PC-3 (cell line): ENCODE measurements around the gene BMPER. TPM values are rescaled to one million over a fixed set of nuclear protein-coding genes. Genes with fewer than 3 reads are reported as not detected.

Experiments used
- ATAC-seq: fragments of 200-7000 bp; cut with Tn5 transposase; 2 replicates; pipeline ENCODE4 v1.9.1; 2020; ENCODE audit warnings: mild to moderate bottlenecking, moderate library complexity
- BruUV-seq: library from RNA; stranded (reverse); fragments of 400-500 nt; replicated peaks from 2 replicates; lab custom pipeline; 2021; lab: Mats Ljungman, UMichigan
- CTCF ChIA-PET: fragments of 300-600 bp; sonication (Branson Sonifier 250); formaldehyde crosslinking; loops from one replicate; lab custom pipeline; 2022; ENCODE audit warnings: antibody characterized with exemption; lab: Charles Lee
- POLR2A ChIA-PET: fragments of 300-600 bp; sonication (Branson Sonifier 250); formaldehyde crosslinking; loops from one replicate; lab custom pipeline; 2022; ENCODE audit warnings: antibody characterized with exemption; ENCODE audit not compliant: unreplicated experiment; lab: Charles Lee
- DNase-seq: peaks from one replicate; pipeline ENCODE4 v3.0.0-alpha.2; 2015
- H2AFZ ChIP-seq: fragments of 300-600 bp; sonication (generic); 2 replicates; pipeline ENCODE4 v1.6.0; 2016; ENCODE audit warnings: antibody characterized with exemption, low read length
- H3F3A ChIP-seq: fragments of 300-600 bp; sonication (generic); one replicate; pipeline ENCODE4 v1.6.0; 2017; ENCODE audit warnings: antibody characterized with exemption, low read length, control low read depth, mild to moderate bottlenecking; ENCODE audit not compliant: unreplicated experiment
- H3K27ac ChIP-seq: fragments of 300-600 bp; sonication (generic); 2 replicates; pipeline ENCODE4 v1.5.1; 2016; ENCODE audit warnings: mild to moderate bottlenecking, low read length
- H3K27me3 ChIP-seq: fragments of 300-600 bp; sonication (generic); 2 replicates; pipeline ENCODE4 v1.6.1; 2016; ENCODE audit warnings: low read length, mixed read lengths
- H3K36me3 ChIP-seq: fragments of 300-600 bp; sonication (generic); 2 replicates; pipeline ENCODE4 v1.6.1; 2016; ENCODE audit warnings: low read depth, mixed run types, low read length, mixed read lengths
- H3K4me1 ChIP-seq: fragments of 300-600 bp; sonication (generic); 2 replicates; pipeline ENCODE4 v1.5.1; 2016; ENCODE audit warnings: low read length; ENCODE audit not compliant: insufficient read depth
- H3K4me2 ChIP-seq: fragments of 300-600 bp; sonication (generic); 2 replicates; pipeline ENCODE4 v1.6.0; 2016; ENCODE audit warnings: low read length
- H3K4me3 ChIP-seq: fragments of 300-600 bp; sonication (generic); 2 replicates; pipeline ENCODE4 v1.5.1; 2016; ENCODE audit warnings: mild to moderate bottlenecking, low read length, mixed read lengths
- H3K79me2 ChIP-seq: fragments of 300-600 bp; sonication (generic); 2 replicates; pipeline ENCODE4 v1.6.1; 2017; ENCODE audit warnings: low read length, mixed read lengths
- H3K9ac ChIP-seq: fragments of 300-600 bp; sonication (generic); 2 replicates; pipeline ENCODE4 v1.6.0; 2016; ENCODE audit warnings: mild to moderate bottlenecking, low read length
- H3K9me2 ChIP-seq: fragments of 300-600 bp; sonication (generic); replicated peaks from 2 replicates; pipeline ENCODE4 v1.6.1; 2016; ENCODE audit warnings: mixed run types, low read length, mixed read lengths
- H3K9me3 ChIP-seq: fragments of 300-600 bp; sonication (generic); 2 replicates; pipeline ENCODE4 v1.6.1; 2016; ENCODE audit warnings: low read length, mixed read lengths
- H4K20me1 ChIP-seq: fragments of 300-600 bp; sonication (generic); 2 replicates; pipeline ENCODE4 v1.6.1; 2016; ENCODE audit warnings: low read length, mixed read lengths
- EZH2 ChIP-seq: fragments of 300-600 bp; sonication (generic); IDR thresholded peaks from one replicate; pipeline ENCODE4 v1.6.1; 2017; ENCODE audit warnings: antibody characterized with exemption, mild to moderate bottlenecking, low read length; ENCODE audit not compliant: unreplicated experiment
- EZH2phosphoT487 ChIP-seq: fragments of 300-600 bp; sonication (generic); IDR thresholded peaks from 2 replicates; pipeline ENCODE4 v1.6.1; 2018; ENCODE audit warnings: mild to moderate bottlenecking, antibody characterized with exemption, low read length, borderline replicate concordance
- intact Hi-C: fragments of 100-400 bp; cut with micrococcal nuclease; formaldehyde crosslinking; loops from 2 replicates; pipeline ENCODE4 v1.9.0; 2023
- total RNA-seq: library from RNA; depleted of rRNA; stranded (reverse); fragments of >200 nt; gene quantifications from 2 replicates; pipeline ENCODE4 v1.2.3, GENCODE V29; 2014
- TF ChIP-seq, protein P1 (sequence below): fragments of 300-600 bp; sonication (generic); conservative IDR thresholded peaks from 2 replicates; pipeline ENCODE4 v1.5.1; 2017; ENCODE audit warnings: antibody characterized with exemption, low read depth, mild to moderate bottlenecking, low read length

The BMPER gene
- total RNA-seq, 1 experiment from 2014 or later = 0.11 TPM

DNA sequence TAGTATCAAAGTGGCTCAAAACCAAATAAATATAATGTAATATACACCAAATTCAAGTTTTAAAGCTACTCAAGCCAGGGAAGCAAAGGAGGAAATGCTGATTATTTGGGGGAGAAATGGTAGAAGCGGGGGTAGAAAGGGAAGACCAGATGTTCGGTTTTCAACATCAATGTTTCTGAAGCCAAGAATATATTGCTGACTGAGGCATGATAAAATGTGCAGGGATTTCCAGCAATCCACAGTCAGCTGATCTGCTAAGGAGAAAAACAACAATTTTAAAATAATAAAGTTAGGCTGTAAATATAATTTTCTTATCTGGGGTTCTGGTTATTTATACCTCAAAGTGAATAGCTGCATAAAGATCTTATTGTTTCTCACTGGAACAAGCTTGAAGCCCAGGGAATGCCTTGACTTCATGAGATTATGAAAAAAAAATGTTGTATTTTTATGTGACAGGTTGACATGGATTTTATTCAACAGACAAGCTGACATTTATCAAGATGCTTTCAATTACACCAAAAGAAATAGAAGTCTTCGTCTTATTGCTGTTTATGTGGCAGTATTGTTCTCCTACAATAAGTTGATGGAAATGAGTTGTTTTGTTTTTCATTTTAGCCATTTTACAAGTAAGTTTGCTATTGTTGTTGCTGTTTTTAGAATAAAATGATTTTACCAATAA, 28.6 kb upstream of the BMPER start:
- Histone ChIP-seq H3K36me3 (no peaks in the 10 kb centered on the region), H2AFZ (no peak overlapping the region), H3K9me3 (no peaks in the 10 kb centered on the region), H3K4me1 (peaks cover 24% of the 10 kb centered on the region), H3K79me2 (no peaks in the 10 kb centered on the region), H3K27ac (no peak overlapping the region), H3K9ac (no peak overlapping the region), H3K4me2 (no peak overlapping the region), H3F3A (peaks cover 6% of the 10 kb centered on the region), H4K20me1 (no peaks in the 10 kb centered on the region), H3K27me3 (no peaks in the 10 kb centered on the region), H3K9me2 (no peaks in the 10 kb centered on the region), H3K4me3 (no peak overlapping the region)
- no peak for ATAC-seq
- intact Hi-C loops = no loop called here
- ChIA-PET POLR2A (no interaction called here), CTCF (no interaction called here)
- BruUV-seq = no TSS peak
- TF ChIP-seq, protein P1, sequence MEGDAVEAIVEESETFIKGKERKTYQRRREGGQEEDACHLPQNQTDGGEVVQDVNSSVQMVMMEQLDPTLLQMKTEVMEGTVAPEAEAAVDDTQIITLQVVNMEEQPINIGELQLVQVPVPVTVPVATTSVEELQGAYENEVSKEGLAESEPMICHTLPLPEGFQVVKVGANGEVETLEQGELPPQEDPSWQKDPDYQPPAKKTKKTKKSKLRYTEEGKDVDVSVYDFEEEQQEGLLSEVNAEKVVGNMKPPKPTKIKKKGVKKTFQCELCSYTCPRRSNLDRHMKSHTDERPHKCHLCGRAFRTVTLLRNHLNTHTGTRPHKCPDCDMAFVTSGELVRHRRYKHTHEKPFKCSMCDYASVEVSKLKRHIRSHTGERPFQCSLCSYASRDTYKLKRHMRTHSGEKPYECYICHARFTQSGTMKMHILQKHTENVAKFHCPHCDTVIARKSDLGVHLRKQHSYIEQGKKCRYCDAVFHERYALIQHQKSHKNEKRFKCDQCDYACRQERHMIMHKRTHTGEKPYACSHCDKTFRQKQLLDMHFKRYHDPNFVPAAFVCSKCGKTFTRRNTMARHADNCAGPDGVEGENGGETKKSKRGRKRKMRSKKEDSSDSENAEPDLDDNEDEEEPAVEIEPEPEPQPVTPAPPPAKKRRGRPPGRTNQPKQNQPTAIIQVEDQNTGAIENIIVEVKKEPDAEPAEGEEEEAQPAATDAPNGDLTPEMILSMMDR = no peak
- no peak for TF ChIP-seq EZH2
- no peak for TF ChIP-seq EZH2phosphoT487
- no peak for DNase-seq

DNA sequence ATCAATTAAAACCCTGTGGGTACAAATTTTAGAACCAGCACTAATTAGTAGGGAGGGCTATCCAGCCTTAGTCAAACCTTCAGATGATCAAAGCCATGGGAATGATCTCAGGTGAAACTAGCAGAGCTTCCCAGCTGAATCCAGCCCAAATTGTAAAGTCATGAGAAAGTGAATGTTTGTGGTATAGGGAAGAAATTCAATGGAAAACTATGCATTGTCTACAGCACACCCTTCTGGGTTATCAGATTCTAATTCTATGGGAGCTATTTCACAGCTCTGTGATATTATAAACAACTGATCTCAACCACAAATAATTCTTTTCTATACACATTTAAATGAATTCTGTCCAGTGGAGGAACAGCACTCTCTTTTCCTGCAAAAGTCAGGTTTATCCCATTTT, 24.6 kb upstream of the BMPER start:
- Histone ChIP-seq H3F3A (no peaks in the 10 kb centered on the region), H3K9me2 (no peaks in the 10 kb centered on the region), H3K27me3 (no peaks in the 10 kb centered on the region), H3K79me2 (no peaks in the 10 kb centered on the region), H3K9me3 (no peaks in the 10 kb centered on the region), H2AFZ (no peak overlapping the region), H3K4me1 (no peaks in the 10 kb centered on the region), H3K4me3 (no peak overlapping the region), H3K4me2 (no peak overlapping the region), H3K36me3 (no peaks in the 10 kb centered on the region), H3K27ac (no peak overlapping the region), H3K9ac (no peak overlapping the region), H4K20me1 (no peaks in the 10 kb centered on the region)
- CTCF ChIA-PET = no interaction called here
- no peak for ATAC-seq
- intact Hi-C loops = no loop called here
- TF ChIP-seq EZH2 = no peak
- TF ChIP-seq EZH2phosphoT487 = no peak
- TF ChIP-seq, protein P1 = no peak
- peak; percentile 37 for DNase-seq
- BruUV-seq = no TSS peak
- POLR2A ChIA-PET = no interaction called here

DNA sequence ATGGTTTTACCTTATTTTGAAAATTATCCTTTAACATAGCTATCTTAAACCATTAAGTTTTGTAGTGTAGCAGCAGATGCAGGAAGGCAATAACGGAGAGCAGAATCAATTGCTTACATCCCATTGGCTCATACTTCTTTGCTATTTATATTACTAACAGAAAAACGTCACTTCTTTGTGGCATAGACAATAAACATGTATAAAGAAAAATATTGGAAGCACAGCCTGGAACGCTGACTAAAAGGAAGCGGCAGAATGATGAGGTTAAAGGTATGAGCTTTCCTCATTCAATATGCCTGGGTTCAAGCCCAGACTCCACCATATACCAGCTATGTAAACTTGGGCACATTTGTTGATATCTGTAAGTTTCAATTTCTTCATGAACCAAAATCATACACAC, 24.0 kb upstream of the BMPER start:
- no peaks in the 10 kb centered on the region for H4K20me1 ChIP-seq
- no peak for DNase-seq
- H3K27ac ChIP-seq = no peak overlapping the region
- ATAC-seq = no peak
- H3K4me2 ChIP-seq = no peak overlapping the region
- no peak for TF ChIP-seq EZH2phosphoT487
- TF ChIP-seq, protein P1 = no peak
- no peak for TF ChIP-seq EZH2
- H3K9me3 ChIP-seq = no peaks in the 10 kb centered on the region
- no peaks in the 10 kb centered on the region for H3K79me2 ChIP-seq
- no peaks in the 10 kb centered on the region for H3K4me1 ChIP-seq
- no peaks in the 10 kb centered on the region for H3F3A ChIP-seq
- no peaks in the 10 kb centered on the region for H3K9me2 ChIP-seq
- no peak overlapping the region for H3K9ac ChIP-seq
- ChIA-PET POLR2A (no interaction called here), CTCF (no interaction called here)
- no peak overlapping the region for H2AFZ ChIP-seq
- no peaks in the 10 kb centered on the region for H3K36me3 ChIP-seq
- intact Hi-C loops = no loop called here
- no TSS peak for BruUV-seq
- H3K4me3 ChIP-seq = no peak overlapping the region
- no peaks in the 10 kb centered on the region for H3K27me3 ChIP-seq
